GM12873 (cell line): ENCODE data around the gene LRRC15.

Experiments
- CTCF ChIP-seq: IDR thresholded peaks from 2 replicates; pipeline ENCODE4 v1.5.1; 2012; ENCODE audit warnings: low read depth, mild to moderate bottlenecking, moderate library complexity, low read length, control low read depth; ENCODE audit not compliant: insufficient read depth; ENCODE audit errors: missing control alignments

The LRRC15 gene

GRCh38 chr3:194340757-194341400, 28.7 kb downstream of the LRRC15 start:
- TF ChIP-seq CTCF: no peak

DNA sequence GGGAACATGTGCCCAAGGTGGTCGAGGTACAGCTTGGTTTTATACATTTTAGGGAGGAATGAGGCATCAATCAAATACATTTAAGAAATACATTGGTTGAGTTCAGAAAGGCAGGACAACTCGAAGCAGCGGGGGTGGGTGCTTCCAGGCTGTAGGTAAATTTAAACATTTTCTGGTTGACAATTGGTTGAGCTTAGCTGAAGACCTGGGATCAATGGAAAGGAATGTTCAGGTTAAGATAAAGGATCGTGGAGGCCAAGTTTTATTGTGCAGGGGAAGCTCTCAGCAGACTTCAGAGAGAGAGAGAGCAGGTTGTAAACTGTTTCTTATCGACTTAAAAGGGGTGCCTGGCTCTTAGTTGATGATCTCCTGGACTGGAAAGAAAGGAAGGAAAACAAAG, 29.7 kb downstream of the LRRC15 start:
- TF ChIP-seq CTCF: no peak

DNA sequence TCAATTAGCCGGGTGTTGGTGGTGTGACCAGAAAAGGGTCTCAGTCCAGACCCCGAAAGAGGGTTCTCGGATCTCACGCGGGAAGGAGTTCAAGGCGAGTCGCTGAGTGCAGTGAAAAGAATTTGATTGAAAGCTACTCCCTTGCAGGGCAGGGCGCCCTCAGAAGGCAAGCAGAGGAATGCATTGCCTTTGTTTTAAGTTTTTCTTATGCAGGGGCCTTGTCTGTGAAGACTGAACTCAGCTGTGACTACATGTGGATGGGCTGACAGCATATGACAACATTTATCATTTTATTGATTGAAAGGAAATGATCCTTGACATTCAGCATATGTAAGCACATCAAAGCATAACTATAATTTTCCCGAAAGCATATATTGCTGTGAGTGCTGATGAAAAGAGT, 30.2 kb downstream of the LRRC15 start:
- no peak for TF ChIP-seq CTCF

- TF ChIP-seq CTCF: no peak
These were observed 31.4 kb downstream of the LRRC15 start for GRCh38 chr3:194337965-194338753.

- no peak for TF ChIP-seq CTCF
These were observed 32.8 kb downstream of the LRRC15 start for GRCh38 chr3:194336601-194337355.

GRCh38 chr3:194333981-194334320, 35.6 kb downstream of the LRRC15 start:
- no peak for TF ChIP-seq CTCF
